GM20000 (cell line): ENCODE measurements around the gene CECR2.

Source experiments
- DNase-seq: peaks from one replicate; pipeline ENCODE4 v3.0.0; 2012; ENCODE audit warnings: low spot score
- CTCF ChIP-seq: IDR thresholded peaks from 2 replicates; pipeline ENCODE4 v1.5.1; 2012; ENCODE audit warnings: mild to moderate bottlenecking, control low read depth; ENCODE audit errors: extremely low read depth, missing control alignments

CECR2 gene

GRCh38 chr22:17536269-17536668 is 167.0 kb downstream of the CECR2 start:
- TF ChIP-seq CTCF = no peak
- no peak for DNase-seq

- DNase-seq = no peak
- TF ChIP-seq CTCF = no peak
Observed at GRCh38 chr22:17537155-17537554, 167.9 kb downstream of the CECR2 start.

- no peak for TF ChIP-seq CTCF
- no peak for DNase-seq
Observed at GRCh38 chr22:17540481-17540880, 171.2 kb downstream of the CECR2 start.

GRCh38 chr22:17541476-17541875 is 172.2 kb downstream of the CECR2 start:
- no peak for TF ChIP-seq CTCF
- no peak for DNase-seq

- TF ChIP-seq CTCF = no peak
- DNase-seq = no peak
Observed at GRCh38 chr22:17542452-17542851, 173.2 kb downstream of the CECR2 start.

GRCh38 chr22:17548010-17548755 is 178.9 kb downstream of the CECR2 start:
- TF ChIP-seq CTCF = no peak
- no peak for DNase-seq

- DNase-seq = no peak
- TF ChIP-seq CTCF = no peak
Observed at GRCh38 chr22:17548756-17549035, 179.4 kb downstream of the CECR2 start.

GRCh38 chr22:17549183-17549582 is 179.9 kb downstream of the CECR2 start:
- TF ChIP-seq CTCF = no peak
- no peak for DNase-seq
